ENCODE measurements around the gene TSPAN18.

The TSPAN18 gene

DNA sequence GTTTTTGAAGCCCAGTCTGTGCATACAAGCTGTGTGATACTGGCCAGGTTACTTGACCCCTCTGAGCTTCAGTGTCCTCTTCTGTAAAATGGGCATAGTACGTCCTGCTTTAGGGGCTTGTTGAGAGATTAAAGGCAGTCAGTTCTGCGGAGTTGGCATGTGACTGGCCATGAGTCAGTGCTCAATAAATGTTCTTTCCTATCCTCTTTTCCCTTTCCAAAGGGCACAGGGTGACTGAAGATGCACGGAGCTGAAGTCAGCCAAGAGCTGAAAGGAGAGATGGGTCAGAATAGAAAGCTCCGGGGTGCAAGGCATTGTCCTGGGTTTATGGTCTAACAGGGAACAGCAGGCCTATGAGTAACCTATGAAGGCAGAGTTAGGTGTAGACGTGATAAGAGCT is 175.0 kb downstream of the TSPAN18 start:
- TF ChIP-seq, protein P1, sequence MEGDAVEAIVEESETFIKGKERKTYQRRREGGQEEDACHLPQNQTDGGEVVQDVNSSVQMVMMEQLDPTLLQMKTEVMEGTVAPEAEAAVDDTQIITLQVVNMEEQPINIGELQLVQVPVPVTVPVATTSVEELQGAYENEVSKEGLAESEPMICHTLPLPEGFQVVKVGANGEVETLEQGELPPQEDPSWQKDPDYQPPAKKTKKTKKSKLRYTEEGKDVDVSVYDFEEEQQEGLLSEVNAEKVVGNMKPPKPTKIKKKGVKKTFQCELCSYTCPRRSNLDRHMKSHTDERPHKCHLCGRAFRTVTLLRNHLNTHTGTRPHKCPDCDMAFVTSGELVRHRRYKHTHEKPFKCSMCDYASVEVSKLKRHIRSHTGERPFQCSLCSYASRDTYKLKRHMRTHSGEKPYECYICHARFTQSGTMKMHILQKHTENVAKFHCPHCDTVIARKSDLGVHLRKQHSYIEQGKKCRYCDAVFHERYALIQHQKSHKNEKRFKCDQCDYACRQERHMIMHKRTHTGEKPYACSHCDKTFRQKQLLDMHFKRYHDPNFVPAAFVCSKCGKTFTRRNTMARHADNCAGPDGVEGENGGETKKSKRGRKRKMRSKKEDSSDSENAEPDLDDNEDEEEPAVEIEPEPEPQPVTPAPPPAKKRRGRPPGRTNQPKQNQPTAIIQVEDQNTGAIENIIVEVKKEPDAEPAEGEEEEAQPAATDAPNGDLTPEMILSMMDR (IDR thresholded peaks at IDR 0.05; ENCODE audit: insufficient read depth, low read depth, low read length, missing control alignments): no peak
- no peak for DNase-seq (ENCODE audit: low read depth)
- H3K4me3 ChIP-seq (ENCODE audit: low read depth, low read length): no peak overlapping the region

DNA sequence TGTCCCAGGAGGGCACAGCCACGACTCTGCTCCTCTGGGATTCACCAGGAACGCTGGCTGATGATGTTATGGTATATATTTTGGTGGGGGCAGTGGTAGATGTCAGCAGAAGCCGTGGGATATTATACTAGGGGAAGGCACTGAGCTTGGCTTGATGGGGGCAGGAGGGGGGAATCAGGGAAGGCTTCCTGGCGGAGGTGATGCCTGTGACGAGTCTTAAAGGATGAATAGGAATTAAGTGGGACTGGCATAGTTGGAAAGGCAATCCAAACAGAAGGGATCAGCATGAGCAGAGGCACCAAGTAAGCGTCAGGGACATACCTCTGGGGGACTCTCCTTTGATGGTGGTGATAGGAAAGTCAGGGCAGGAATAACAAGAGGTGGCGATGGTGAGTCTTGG is 176.3 kb downstream of the TSPAN18 start:
- no peak overlapping the region for H3K4me3 ChIP-seq (ENCODE audit: low read depth, low read length)
- no peak for DNase-seq (ENCODE audit: low read depth)
- TF ChIP-seq, protein P1 (IDR thresholded peaks at IDR 0.05; ENCODE audit: insufficient read depth, low read depth, low read length, missing control alignments): no peak

DNA sequence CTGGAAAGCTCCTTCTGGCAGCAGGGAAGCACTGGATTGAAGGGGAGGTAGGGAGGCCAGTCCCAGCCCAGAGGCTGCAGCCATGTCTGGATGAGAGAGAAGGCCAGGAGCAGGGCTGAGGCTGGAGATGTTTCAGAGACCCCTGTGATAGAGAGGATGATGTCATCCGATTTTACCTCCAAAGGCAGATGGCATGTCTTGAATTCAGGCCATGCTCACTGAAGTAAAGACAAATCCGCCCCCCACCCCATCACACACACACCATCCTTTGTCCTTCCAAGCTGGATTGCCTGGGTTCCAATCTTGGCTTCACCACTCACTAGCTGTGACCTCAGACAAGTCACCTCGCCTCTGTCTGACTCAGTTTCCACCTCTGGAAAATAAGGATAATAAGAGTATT is 176.8 kb downstream of the TSPAN18 start:
- TF ChIP-seq, protein P1 (IDR thresholded peaks at IDR 0.05; ENCODE audit: insufficient read depth, low read depth, low read length, missing control alignments): no peak
- no peak for DNase-seq (ENCODE audit: low read depth)
- no peak overlapping the region for H3K4me3 ChIP-seq (ENCODE audit: low read depth, low read length)

DNA sequence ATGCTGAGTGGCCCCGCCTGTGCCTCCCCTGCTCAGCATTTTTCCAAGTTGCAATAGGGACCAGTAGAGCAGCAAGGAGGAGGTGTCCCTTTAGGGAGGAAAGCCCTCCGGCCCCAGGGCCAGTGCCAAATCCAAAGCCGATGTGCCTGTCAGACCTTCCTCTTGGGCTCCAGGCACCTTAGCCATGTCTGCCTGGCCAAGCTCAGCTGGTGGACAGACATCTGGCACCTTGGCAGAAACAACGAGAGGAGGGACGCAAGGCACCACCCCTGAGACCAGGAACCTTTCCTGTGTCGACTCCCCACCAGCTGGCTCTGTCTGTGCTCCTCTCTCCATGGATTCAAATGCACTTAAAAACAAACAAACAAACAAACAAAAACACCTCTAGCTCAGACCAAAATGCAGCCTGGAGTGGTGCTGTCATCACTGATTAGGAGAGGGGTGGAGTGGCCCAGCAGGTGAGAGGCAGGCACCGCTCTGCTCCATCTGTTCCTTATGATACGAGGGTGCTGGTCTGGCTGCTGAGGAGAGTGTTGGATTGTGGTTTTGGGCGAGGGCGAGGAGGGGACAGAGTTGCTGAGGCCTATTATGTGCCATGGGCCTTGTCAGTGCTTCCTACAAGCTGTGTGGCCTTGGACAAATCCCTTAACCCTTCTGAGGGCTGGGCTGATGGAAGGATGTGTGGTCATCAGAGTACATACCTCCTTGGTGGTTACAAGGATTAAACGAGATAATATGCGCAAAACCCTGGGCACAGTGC is 177.7 kb downstream of the TSPAN18 start:
- TF ChIP-seq, protein P1 (IDR thresholded peaks at IDR 0.05; ENCODE audit: insufficient read depth, low read depth, low read length, missing control alignments): no peak
- no peak for DNase-seq (ENCODE audit: low read depth)
- no peak overlapping the region for H3K4me3 ChIP-seq (ENCODE audit: low read depth, low read length)

DNA sequence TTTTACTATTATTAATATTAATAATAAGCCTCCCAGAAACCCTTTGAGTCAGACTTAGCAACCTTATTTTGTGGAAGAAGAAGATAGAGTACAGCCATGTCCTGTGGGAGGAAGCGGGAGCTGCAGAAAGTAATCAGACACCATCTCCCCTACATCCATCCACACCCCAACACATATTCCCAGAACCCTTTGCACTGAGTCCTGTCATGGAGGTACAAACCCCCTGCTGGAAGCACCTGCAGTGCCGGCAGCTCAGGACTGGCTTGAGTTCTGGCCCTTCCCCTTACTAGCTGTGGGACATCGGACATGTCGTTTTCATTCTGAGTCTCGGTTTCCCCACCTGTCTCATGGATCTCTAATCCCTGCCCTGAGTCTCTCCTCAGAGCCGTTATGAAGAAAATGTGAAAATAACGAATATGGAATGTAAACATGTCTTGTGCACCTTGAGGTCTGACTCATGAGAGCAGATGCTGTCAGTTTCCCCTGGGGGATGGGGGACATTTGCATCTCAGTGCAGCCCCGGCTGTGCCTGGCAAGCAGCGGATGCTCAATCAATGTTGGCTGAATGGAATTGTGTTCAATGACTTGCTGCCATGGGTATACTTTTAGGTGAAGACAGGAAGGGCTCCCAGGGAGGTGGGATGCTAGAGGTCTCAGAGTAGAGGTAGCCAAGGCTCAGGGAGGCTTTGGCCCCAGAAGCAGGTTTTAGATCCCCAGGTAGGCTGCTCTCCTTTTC is 178.5 kb downstream of the TSPAN18 start:
- TF ChIP-seq, protein P1 (IDR thresholded peaks at IDR 0.05; ENCODE audit: insufficient read depth, low read depth, low read length, missing control alignments): no peak
- no peak overlapping the region for H3K4me3 ChIP-seq (ENCODE audit: low read depth, low read length)
- DNase-seq (ENCODE audit: low read depth): no peak

DNA sequence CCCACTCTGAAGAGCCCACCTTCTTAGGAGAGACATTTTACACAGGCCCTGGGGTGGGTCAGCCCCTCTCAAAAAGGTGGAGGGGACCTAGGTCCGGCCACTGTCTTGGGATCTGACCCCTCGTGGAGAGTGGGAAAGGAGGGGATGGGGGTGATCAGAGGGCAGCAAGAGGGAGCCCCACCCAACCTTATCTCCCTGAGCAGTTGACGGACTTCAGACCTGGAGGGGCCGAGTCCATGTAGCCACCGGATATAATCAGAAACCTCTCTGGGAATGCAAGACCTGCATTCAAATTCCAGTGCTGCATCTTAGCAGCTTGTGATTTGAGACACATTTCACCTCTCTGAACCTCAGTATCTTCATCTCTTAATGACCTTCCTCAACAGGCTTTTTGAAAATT is 179.9 kb downstream of the TSPAN18 start:
- no peak for DNase-seq (ENCODE audit: low read depth)
- TF ChIP-seq, protein P1 (IDR thresholded peaks at IDR 0.05; ENCODE audit: insufficient read depth, low read depth, low read length, missing control alignments): no peak
- H3K4me3 ChIP-seq (ENCODE audit: low read depth, low read length): no peak overlapping the region

Data from GM12865 (cell line).